Testis (tissue), 2 donors: ENCODE measurements around the gene CLTC.

Experiments
- CTCF ChIP-seq, 3 experiments: fragments of 450-650 bp in 2 of 3; fragments of 200-600 bp in 1 of 3; sonication (generic) in 1 of 3; IDR thresholded peaks; one replicate each; pipeline ENCODE4 v1.5.1; 2016 to 2019; ENCODE audit warnings: antibody characterized with exemption in 3 of 3, mild to moderate bottlenecking in 2 of 3, moderate library complexity in 1 of 3
- POLR2A ChIP-seq: fragments of 450-650 bp; IDR thresholded peaks from one replicate; pipeline ENCODE4 v1.6.1; 2017; ENCODE audit warnings: antibody characterized with exemption, mild to moderate bottlenecking, moderate library complexity

DNA sequence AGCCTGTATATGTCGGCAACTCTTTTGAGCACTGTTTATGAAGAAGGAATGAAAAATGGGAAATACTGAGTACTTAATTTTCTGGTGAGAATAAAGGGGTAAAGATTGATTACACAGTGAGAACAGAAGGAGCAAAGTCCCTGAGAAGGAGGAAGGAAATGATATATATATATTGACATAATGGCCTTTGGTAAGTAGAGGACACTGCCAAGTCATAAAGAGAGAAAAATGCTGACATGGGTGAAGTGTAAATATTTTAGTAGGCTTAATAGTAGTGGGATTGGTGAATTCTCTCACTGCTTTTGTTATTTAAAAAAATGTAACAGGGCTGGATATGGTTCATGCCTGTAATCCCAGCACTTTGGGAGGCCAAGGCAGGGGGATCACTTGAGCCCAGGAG, 103.9 kb downstream of the CLTC start:
- TF ChIP-seq POLR2A (no peak), CTCF (IDR thresholded peaks at IDR 0.05) (no peak)
